CD14-positive monocyte (primary cell): ENCODE data around the gene SYNJ2. TPM values are rescaled to one million over a fixed set of nuclear protein-coding genes. Genes with fewer than 3 reads are reported as not detected.

Experiments
- DNase-seq, 3 donors: peaks; one replicate each; pipeline ENCODE4 v3.0.0-alpha.2; 2011 to 2022
- H2AFZ ChIP-seq: 2 replicates; pipeline ENCODE4 v1.6.0; 2012; ENCODE audit warnings: mild to moderate bottlenecking, low read depth, low read length, inconsistent platforms; ENCODE audit not compliant: insufficient read depth, poor library complexity, severe bottlenecking
- H3K27ac ChIP-seq, 2 donors: 1 replicate in 1 of 2; 2 replicates in 1 of 2; pipeline ENCODE4 v1.5.1; 2012 to 2013; ENCODE audit warnings: low read length in 2 of 2, control low read depth in 1 of 2, inconsistent platforms in 1 of 2, low read depth in 1 of 2, mild to moderate bottlenecking in 1 of 2
- H3K27me3 ChIP-seq, 2 donors: one replicate each; pipeline versions ENCODE4 v1.6.0 to v1.6.1; 2011 to 2013; ENCODE audit warnings: low read length in 2 of 2; ENCODE audit not compliant: control insufficient read depth in 2 of 2, insufficient read depth in 2 of 2
- H3K36me3 ChIP-seq, 2 donors: replicated peaks in 1 of 2; 1 replicate in 1 of 2; 2 replicates in 1 of 2; pipeline versions ENCODE4 v1.5.1 to v1.6.1; 2012 to 2013; ENCODE audit warnings: low read length in 2 of 2, control low read depth in 1 of 2, inconsistent platforms in 1 of 2, mild to moderate bottlenecking in 1 of 2; ENCODE audit not compliant: insufficient read depth in 2 of 2, control insufficient read depth in 1 of 2
- H3K4me1 ChIP-seq, 2 donors: 1 replicate in 1 of 2; 2 replicates in 1 of 2; pipeline versions ENCODE4 v1.5.1 to v1.6.1; 2012 to 2013; ENCODE audit warnings: low read length in 2 of 2, control low read depth in 1 of 2, inconsistent platforms in 1 of 2, mild to moderate bottlenecking in 1 of 2, moderate library complexity in 1 of 2; ENCODE audit not compliant: insufficient read depth in 2 of 2, control insufficient read depth in 1 of 2
- H3K4me2 ChIP-seq: replicated peaks from 2 replicates; pipeline ENCODE3; 2012; ENCODE audit warnings: low read length, moderate library complexity, mild to moderate bottlenecking; ENCODE audit not compliant: poor library complexity, severe bottlenecking; ENCODE audit errors: extremely low read depth
- H3K4me3 ChIP-seq, 3 experiments: fragments of 200-600 bp in 1 of 3; sonication (generic) in 1 of 3; replicated peaks in 1 of 3; 1 replicate in 2 of 3; 2 replicates in 1 of 3; pipeline ENCODE4 v1.5.1; 2011 to 2013; ENCODE audit warnings: low read length in 3 of 3, mild to moderate bottlenecking in 3 of 3, control low read depth in 2 of 3, low read depth in 2 of 3, inconsistent platforms in 1 of 3, moderate library complexity in 1 of 3
- H3K79me2 ChIP-seq: 2 replicates; pipeline ENCODE4 v1.6.0; 2012; ENCODE audit warnings: mild to moderate bottlenecking, control low read depth, inconsistent platforms, low read length, moderate library complexity; ENCODE audit not compliant: insufficient read depth
- H3K9ac ChIP-seq: 2 replicates; pipeline ENCODE4 v1.6.0; 2017; ENCODE audit warnings: low read length, mild to moderate bottlenecking; ENCODE audit not compliant: insufficient read depth, poor library complexity, severe bottlenecking
- H3K9me3 ChIP-seq, 2 donors: replicated peaks in 1 of 2; 1 replicate in 1 of 2; 2 replicates in 1 of 2; pipeline versions ENCODE4 v1.5.1 to v1.6.1; 2012 to 2013; ENCODE audit warnings: low read length in 2 of 2, control low read depth in 1 of 2; ENCODE audit not compliant: control insufficient read depth in 1 of 2, insufficient read depth in 1 of 2
- H4K20me1 ChIP-seq: 2 replicates; pipeline ENCODE4 v1.6.0; 2012; ENCODE audit warnings: mild to moderate bottlenecking, low read length, control low read depth, moderate library complexity; ENCODE audit not compliant: insufficient read depth
- H3K27ac Mint-ChIP-seq, 7 donors: one replicate each; pipeline ENCODE4 v1.8.0; 2020; ENCODE audit warnings: mild to moderate bottlenecking in 7 of 7, mixed read lengths in 7 of 7, moderate library complexity in 6 of 7, inconsistent platforms in 2 of 7
- H3K27me3 Mint-ChIP-seq, 3 donors: one replicate each; pipeline ENCODE4 v1.8.0; 2021 to 2022; ENCODE audit warnings: low read depth in 3 of 3, mild to moderate bottlenecking in 3 of 3, mixed read lengths in 3 of 3, moderate library complexity in 3 of 3, inconsistent platforms in 1 of 3
- H3K36me3 Mint-ChIP-seq, 2 donors: one replicate each; pipeline ENCODE4 v1.8.0; 2020; ENCODE audit warnings: mixed read lengths in 2 of 2, inconsistent platforms in 1 of 2, mild to moderate bottlenecking in 1 of 2
- H3K4me1 Mint-ChIP-seq: one replicate; pipeline ENCODE4 v1.8.0; 2020; ENCODE audit warnings: mild to moderate bottlenecking, mixed read lengths
- H3K4me3 Mint-ChIP-seq, 2 donors: one replicate each; pipeline ENCODE4 v1.8.0; 2020; ENCODE audit warnings: mild to moderate bottlenecking in 2 of 2, mixed read lengths in 2 of 2, moderate library complexity in 1 of 2
- H3K9me3 Mint-ChIP-seq, 7 donors: one replicate each; pipeline ENCODE4 v1.8.0; 2020 to 2022; ENCODE audit warnings: mixed read lengths in 7 of 7, mild to moderate bottlenecking in 6 of 7, moderate library complexity in 6 of 7, inconsistent platforms in 2 of 7
- WGBS: methylation state at CpG from one replicate; pipeline ENCODE4 v1.1.5; 2013; ENCODE audit warnings: missing lambda C conversion rate; ENCODE audit not compliant: insufficient coverage; 5-methylcytosine and 5-hydroxymethylcytosine counted together
- intact Hi-C, 2 donors: fragments of 100-400 bp; cut with micrococcal nuclease; formaldehyde crosslinking; loops; one replicate each; pipeline versions ENCODE4 v1.15.0 to v1.15.1; 2023
- polyA plus RNA-seq, 3 donors: library from polyadenylated mRNA; depleted of rRNA in 1 of 3; unstranded in 2 of 3; stranded (reverse) in 1 of 3; fragments of 300-500 nt in 2 of 3; fragments of >200 nt in 1 of 3; fragmentation: Illumina TruSeq in 2 of 3; gene quantifications; 1 replicate in 2 of 3; 2 replicates in 1 of 3; pipeline ENCODE4 v1.2.3, GENCODE V29; 2012 to 2021
- TF ChIP-seq, protein P1 (sequence below): fragments of 200-600 bp; IDR thresholded peaks from one replicate; pipeline ENCODE4 v1.8.0; 2022; ENCODE audit warnings: antibody characterized with exemption, mild to moderate bottlenecking

The SYNJ2 gene
- polyA plus RNA-seq, 3 donors = 0.82 to 2.0 (median 1.6) TPM

DNA sequence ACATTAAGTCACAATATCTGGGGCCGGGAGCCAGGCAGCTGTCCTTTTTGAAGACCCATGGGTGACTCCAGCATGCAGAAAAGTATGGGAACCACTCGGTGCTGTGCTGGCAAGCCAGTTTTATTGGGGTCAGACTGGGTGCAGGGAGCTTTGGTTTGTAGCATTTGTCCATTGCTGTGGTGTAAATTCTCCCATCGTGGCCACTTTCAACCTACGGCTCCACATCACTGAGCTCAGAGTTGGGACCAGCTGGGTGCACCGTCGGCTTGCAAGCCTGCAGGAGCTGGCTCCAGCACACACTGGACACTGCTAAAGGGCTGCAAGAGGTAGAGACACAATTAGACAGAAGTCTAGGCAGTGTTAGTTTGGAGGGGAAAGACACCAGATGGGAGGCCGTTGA lies 66.9 kb downstream of the SYNJ2 start:
- peaks cover 0 to 4% of the 10 kb centered on the region in 2 donors for H3K36me3 Mint-ChIP-seq
- no peaks in the 10 kb centered on the region for H3K9me3 ChIP-seq
- intact Hi-C loops = no loop called here
- H3K9me3 Mint-ChIP-seq = peaks cover 0 to 2% (median 0%) of the 10 kb centered on the region in 7 donors
- no peaks in the 10 kb centered on the region for H4K20me1 ChIP-seq
- no peak overlapping the region for H3K4me3 Mint-ChIP-seq
- no peak overlapping the region for H3K9ac ChIP-seq
- H3K27ac Mint-ChIP-seq = no peak overlapping the region
- no peak overlapping the region for H2AFZ ChIP-seq
- DNase-seq = no peak
- 95% methylated on average over 6 of the region's 7 CpGs for WGBS
- no peak overlapping the region for H3K4me3 ChIP-seq
- H3K4me2 ChIP-seq = no peak overlapping the region
- H3K36me3 ChIP-seq = no peaks in the 10 kb centered on the region
- TF ChIP-seq, protein P1, sequence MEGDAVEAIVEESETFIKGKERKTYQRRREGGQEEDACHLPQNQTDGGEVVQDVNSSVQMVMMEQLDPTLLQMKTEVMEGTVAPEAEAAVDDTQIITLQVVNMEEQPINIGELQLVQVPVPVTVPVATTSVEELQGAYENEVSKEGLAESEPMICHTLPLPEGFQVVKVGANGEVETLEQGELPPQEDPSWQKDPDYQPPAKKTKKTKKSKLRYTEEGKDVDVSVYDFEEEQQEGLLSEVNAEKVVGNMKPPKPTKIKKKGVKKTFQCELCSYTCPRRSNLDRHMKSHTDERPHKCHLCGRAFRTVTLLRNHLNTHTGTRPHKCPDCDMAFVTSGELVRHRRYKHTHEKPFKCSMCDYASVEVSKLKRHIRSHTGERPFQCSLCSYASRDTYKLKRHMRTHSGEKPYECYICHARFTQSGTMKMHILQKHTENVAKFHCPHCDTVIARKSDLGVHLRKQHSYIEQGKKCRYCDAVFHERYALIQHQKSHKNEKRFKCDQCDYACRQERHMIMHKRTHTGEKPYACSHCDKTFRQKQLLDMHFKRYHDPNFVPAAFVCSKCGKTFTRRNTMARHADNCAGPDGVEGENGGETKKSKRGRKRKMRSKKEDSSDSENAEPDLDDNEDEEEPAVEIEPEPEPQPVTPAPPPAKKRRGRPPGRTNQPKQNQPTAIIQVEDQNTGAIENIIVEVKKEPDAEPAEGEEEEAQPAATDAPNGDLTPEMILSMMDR = no peak
- no peak overlapping the region for H3K27ac ChIP-seq
- H3K4me1 ChIP-seq = no peaks in the 10 kb centered on the region
- no peaks in the 10 kb centered on the region for H3K79me2 ChIP-seq
- no peaks in the 10 kb centered on the region for H3K27me3 ChIP-seq
- peaks cover 0 to 7% (median 3%) of the 10 kb centered on the region in 3 donors for H3K27me3 Mint-ChIP-seq
- no peaks in the 10 kb centered on the region for H3K4me1 Mint-ChIP-seq

DNA sequence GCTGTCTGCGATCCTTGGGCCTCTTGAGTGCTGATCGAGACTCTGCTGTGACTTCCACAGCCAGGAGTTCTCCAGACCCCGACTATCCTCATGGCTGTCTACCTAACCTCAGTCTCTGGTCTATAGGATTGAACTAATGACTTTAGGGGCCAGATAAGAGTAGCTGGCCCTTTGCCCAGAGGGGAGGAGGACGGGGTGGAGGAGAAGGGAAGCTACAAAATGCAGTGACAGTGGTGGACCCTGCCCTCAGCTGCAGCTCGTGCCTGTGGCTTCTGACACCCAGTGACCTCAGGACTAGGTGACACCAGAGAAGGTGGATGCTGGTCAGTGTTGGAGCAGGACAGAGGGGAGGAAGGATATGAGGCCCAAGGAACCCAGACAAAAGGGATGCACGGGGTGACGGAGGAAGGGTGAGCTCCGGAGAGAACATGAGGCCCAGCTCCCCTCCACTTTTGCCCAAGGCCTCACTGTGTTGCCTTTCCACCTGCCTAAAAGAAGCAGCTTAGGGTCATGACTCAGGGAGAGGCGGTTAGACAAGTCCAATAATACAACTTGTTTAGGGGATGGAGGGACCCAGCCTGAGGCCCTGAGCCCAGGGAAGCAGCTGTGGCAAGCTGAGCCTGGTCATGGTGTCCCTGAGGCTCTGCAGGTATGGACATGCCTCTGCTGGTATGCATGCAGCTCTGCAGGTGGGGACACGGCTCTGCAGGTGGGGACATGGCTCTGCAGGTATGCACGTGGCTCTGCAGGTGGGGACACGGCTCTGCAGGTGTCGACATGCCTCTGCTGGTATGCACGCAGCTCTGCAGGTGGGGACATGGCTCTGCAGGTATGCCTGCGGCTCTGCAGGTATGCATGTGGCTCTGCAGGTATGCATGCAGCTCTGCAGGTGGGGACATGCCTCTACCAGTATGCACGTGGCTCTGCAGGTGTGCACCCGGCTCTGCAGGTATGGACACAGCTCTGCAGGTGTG lies 67.7 kb downstream of the SYNJ2 start:
- no peaks in the 10 kb centered on the region for H3K36me3 ChIP-seq
- H3K36me3 Mint-ChIP-seq = no peaks in the 10 kb centered on the region
- intact Hi-C loops = loop anchor here in 1 of 2 donors (10.0 kb wide), 2 partner anchors 285 to 605 kb away; partner anchors contain the start of gene SYTL3

More for the DNA sequence above, 67.7 kb downstream of the SYNJ2 start:
- WGBS = 90% methylated on average over 11 of the region's 17 CpGs
- Mint-ChIP-seq H3K4me3 (no peak overlapping the region), H3K27me3 (peaks cover 0 to 7% (median 6%) of the 10 kb centered on the region in 3 donors), H3K9me3 (peaks cover 0 to 4% (median 0%) of the 10 kb centered on the region in 7 donors), H3K27ac (peak overlapping the region in 1 of 7 donors; percentile 78), H3K4me1 (no peaks in the 10 kb centered on the region)
- Histone ChIP-seq H3K4me3 (no peak overlapping the region), H3K27me3 (no peaks in the 10 kb centered on the region), H3K4me1 (no peaks in the 10 kb centered on the region), H3K9ac (no peak overlapping the region), H2AFZ (no peak overlapping the region), H3K79me2 (no peaks in the 10 kb centered on the region), H3K27ac (no peak overlapping the region), H3K9me3 (no peaks in the 10 kb centered on the region), H3K4me2 (no peak overlapping the region), H4K20me1 (no peaks in the 10 kb centered on the region)
- no peak for DNase-seq
- TF ChIP-seq, protein P1 = no peak
